ENCODE measurements around the gene CCDC27. TPM values are rescaled to one million over a fixed set of nuclear protein-coding genes. Genes with fewer than 3 reads are reported as not detected.

CCDC27 gene
- total and polyA plus RNA-seq, 2 of the 13 experiments (the other 11 are each of a cell fraction or from before 2014, with no cell fraction given), result not detected

GRCh38 chr1:3775490-3776230 lies 23.4 kb downstream of the CCDC27 start (continued):
- TF ChIP-seq ZNF430 (CRISPR knock-in tag; IDR thresholded peaks at IDR 0.05), result peak; percentile 92
- peak; percentile 82 for TF ChIP-seq ARID4A (CRISPR knock-in tag; IDR thresholded peaks at IDR 0.05; ENCODE audit: borderline replicate concordance)
- no peak for TF ChIP-seq ZNF597 (CRISPR knock-in tag; IDR thresholded peaks at IDR 0.05)
- no peak for TF ChIP-seq KLF6 (CRISPR knock-in tag; IDR thresholded peaks at IDR 0.05)
- TF ChIP-seq MYPOP (CRISPR knock-in tag; IDR thresholded peaks at IDR 0.05), result peak; percentile 72; the same call in 1 of the 2 replicates
- peak; percentile 79; the same call in 1 of the 2 replicates for TF ChIP-seq HOXA5 (CRISPR knock-in tag; IDR thresholded peaks at IDR 0.05)
- TF ChIP-seq ZNF251 (CRISPR knock-in tag; IDR thresholded peaks at IDR 0.05), result no peak
- TF ChIP-seq ZMAT5 (CRISPR knock-in tag; IDR thresholded peaks at IDR 0.05; ENCODE audit: borderline replicate concordance, low read depth), result no peak
- TF ChIP-seq GMEB2 (CRISPR knock-in tag; IDR thresholded peaks at IDR 0.05; ENCODE audit: low read depth), result no peak
- TF ChIP-seq DZIP1 (CRISPR knock-in tag; IDR thresholded peaks at IDR 0.05), result no peak
- no peak for TF ChIP-seq SNRNP70 (IDR thresholded peaks at IDR 0.05; ENCODE audit: low read depth, low read length)
- peak; percentile 72; the same call in 1 of the 2 replicates for TF ChIP-seq CBX5 (CRISPR knock-in tag; IDR thresholded peaks at IDR 0.05; ENCODE audit: borderline replicate concordance)
- no peak for TF ChIP-seq ZNF512B (CRISPR knock-in tag; IDR thresholded peaks at IDR 0.05; ENCODE audit: borderline replicate concordance)
